Keratinocyte (primary cell): ENCODE results near the gene HOOK2. TPM values are rescaled to one million over a fixed set of nuclear protein-coding genes. Genes with fewer than 3 reads are reported as not detected.

Source experiments
- DNase-seq: peaks from one replicate; pipeline ENCODE4 v3.0.0-alpha.2; 2011; ENCODE audit warnings: low read depth, missing footprints, low spot score
- FAIRE-seq: peaks from 2 replicates; lab custom pipeline; 2011; peaks lifted over from hg19 to GRCh38; lab: Jason Lieb, UNC
- H2AFZ ChIP-seq: 2 replicates; pipeline ENCODE4 v1.6.0; 2012; ENCODE audit warnings: low read length, control low read depth, inconsistent platforms; ENCODE audit not compliant: control insufficient read depth
- H3K27ac ChIP-seq: 2 replicates; pipeline ENCODE4 v1.5.1; 2011; ENCODE audit warnings: low read length; ENCODE audit not compliant: control insufficient read depth, insufficient read depth
- H3K27me3 ChIP-seq: 3 replicates; pipeline ENCODE4 v1.6.0; 2011; ENCODE audit warnings: low read length; ENCODE audit not compliant: control insufficient read depth, insufficient read depth; ENCODE audit errors: extremely low read depth
- H3K36me3 ChIP-seq, 2 experiments: 2 replicates in 1 of 2; 3 replicates in 1 of 2; pipeline ENCODE4 v1.5.1; 2011; ENCODE audit warnings: low read length in 2 of 2, mild to moderate bottlenecking in 1 of 2; ENCODE audit not compliant: control insufficient read depth in 2 of 2, insufficient read depth in 2 of 2; ENCODE audit errors: extremely low read depth in 1 of 2
- H3K4me1 ChIP-seq: 3 replicates; pipeline ENCODE4 v1.5.1; 2011; ENCODE audit warnings: low read length; ENCODE audit not compliant: control insufficient read depth, insufficient read depth; ENCODE audit errors: extremely low read depth
- H3K4me2 ChIP-seq: 3 replicates; pipeline ENCODE4 v1.6.0; 2011; ENCODE audit warnings: low read depth, low read length; ENCODE audit not compliant: control insufficient read depth, insufficient read depth; ENCODE audit errors: extremely low read depth
- H3K4me3 ChIP-seq, 3 experiments: fragments of 200-600 bp in 1 of 3; sonication (generic) in 1 of 3; 2 replicates in 2 of 3; 3 replicates in 1 of 3; pipeline ENCODE4 v1.5.1; 2011 to 2016; ENCODE audit warnings: low read length in 3 of 3, mild to moderate bottlenecking in 3 of 3, control low read depth in 2 of 3, inconsistent platforms in 1 of 3, low read depth in 1 of 3, mixed read lengths in 1 of 3, mixed run types in 1 of 3, moderate library complexity in 1 of 3; ENCODE audit not compliant: control insufficient read depth in 2 of 3, insufficient read depth in 2 of 3; ENCODE audit errors: extremely low read depth in 1 of 3
- H3K79me2 ChIP-seq: 2 replicates; pipeline ENCODE4 v1.6.0; 2012; ENCODE audit warnings: low read length; ENCODE audit not compliant: control insufficient read depth, insufficient read depth
- H3K9ac ChIP-seq: 3 replicates; pipeline ENCODE4 v1.6.0; 2011; ENCODE audit warnings: low read length; ENCODE audit not compliant: control insufficient read depth, insufficient read depth; ENCODE audit errors: extremely low read depth
- H3K9me1 ChIP-seq: 3 replicates; pipeline ENCODE4 v1.6.0; 2011; ENCODE audit warnings: low read length; ENCODE audit not compliant: control insufficient read depth, insufficient read depth; ENCODE audit errors: extremely low read depth
- H3K9me3 ChIP-seq: 2 replicates; pipeline ENCODE4 v1.5.1; 2012; ENCODE audit warnings: low read depth, low read length; ENCODE audit not compliant: control insufficient read depth
- H4K20me1 ChIP-seq: 3 replicates; pipeline ENCODE4 v1.6.0; 2011; ENCODE audit warnings: low read length; ENCODE audit not compliant: control insufficient read depth, insufficient read depth; ENCODE audit errors: extremely low read depth
- CTCF ChIP-seq, 3 experiments: IDR thresholded peaks in 1 of 3; conservative IDR thresholded peaks in 1 of 3; optimal IDR thresholded peaks in 1 of 3; 2 replicates in 2 of 3; 3 replicates in 1 of 3; pipeline versions ENCODE3 to v1.5.1; 2011; ENCODE audit warnings: low read length in 3 of 3, mild to moderate bottlenecking in 3 of 3, moderate library complexity in 2 of 3, control low read depth in 1 of 3, inconsistent platforms in 1 of 3; ENCODE audit not compliant: insufficient read depth in 2 of 3; ENCODE audit errors: extremely low read depth in 1 of 3
- EZH2 ChIP-seq: IDR thresholded peaks from one replicate; pipeline ENCODE4 v1.6.1; 2012; ENCODE audit warnings: inconsistent platforms, mild to moderate bottlenecking, low read length, moderate library complexity
- dilution Hi-C: fragments of 300-500 bp; cut with MboI; formaldehyde crosslinking; loops from one replicate; pipeline ENCODE4 v1.7.0; 2020; ENCODE audit warnings: low sequenced_read_pairs; ENCODE audit not compliant: extremely low pct_ligation_motif_present
- polyA plus RNA-seq, 5 experiments: library from polyadenylated mRNA; depleted of rRNA in 3 of 5; stranded (reverse) in 3 of 5; stranded (forward) in 1 of 5; unstranded in 1 of 5; fragments of >200 nt; gene quantifications; 1 replicate in 1 of 5; 2 replicates in 3 of 5; 3 replicates in 1 of 5; pipeline versions ENCODE4 v1.2.1 to v1.2.3, GENCODE V29; 2011 to 2012; ENCODE audit warnings: missing spikeins in 2 of 5, low read depth in 1 of 5, low replicate concordance in 1 of 5

The HOOK2 gene
- polyA plus RNA-seq, 1 donor (not counting 4 experiments of a cell fraction or from before 2014, with no cell fraction given), result 21.9 TPM

- FAIRE-seq, result no peak
- peaks cover 69% of the 10 kb centered on the region for H3K4me1 ChIP-seq
These were observed 8.0 kb upstream of the HOOK2 start for GRCh38 chr19:12783291-12783848.

DNA sequence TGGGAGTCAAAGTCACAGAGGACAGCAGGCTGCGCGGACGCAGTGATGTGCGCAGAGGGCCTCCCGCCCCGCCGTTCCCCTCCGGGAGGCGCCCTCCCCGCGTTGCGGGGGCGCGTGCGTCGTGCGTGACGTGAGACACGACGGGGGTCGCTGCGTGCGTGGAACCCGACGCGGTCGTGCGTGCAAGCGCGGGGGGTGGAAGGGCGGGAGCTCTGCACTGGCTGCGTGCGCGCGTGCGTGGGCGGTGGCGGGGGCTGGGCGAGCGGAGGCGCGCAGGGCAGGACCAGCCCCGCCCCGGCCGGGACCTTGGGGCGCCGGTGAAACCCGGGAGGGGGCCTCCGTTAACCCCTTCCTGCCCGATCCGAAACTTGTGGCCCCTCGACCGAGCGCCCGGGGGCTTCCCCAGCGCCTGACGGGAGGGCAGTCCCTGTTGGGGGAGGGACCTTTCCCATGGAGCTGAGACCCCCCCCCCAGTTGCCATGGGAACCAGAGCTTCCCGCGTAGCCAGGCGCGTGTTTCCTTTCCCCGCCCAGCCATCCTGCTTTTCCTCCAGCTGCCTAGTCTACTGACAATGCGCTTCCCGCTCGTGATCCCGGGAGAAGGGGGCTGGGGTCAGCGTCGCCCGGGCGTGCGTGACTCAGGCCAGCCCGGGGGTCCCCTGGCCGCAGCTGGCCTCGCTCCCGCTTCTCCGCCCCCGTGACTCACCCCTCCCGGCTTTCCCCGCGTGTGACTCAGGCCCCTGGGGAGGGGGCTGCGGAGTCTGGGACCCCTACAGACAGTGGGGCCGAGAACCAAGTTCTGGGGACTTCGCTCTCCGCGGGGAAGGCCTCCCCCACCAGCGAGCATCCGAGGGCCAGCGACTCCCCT lies 7.3 kb upstream of the HOOK2 start:
- peak overlapping the region; percentile 81 for H3K27ac ChIP-seq
- dilution Hi-C loops, result no loop called here
- no peak for FAIRE-seq
- TF ChIP-seq EZH2, result no peak
- TF ChIP-seq CTCF (optimal IDR thresholded peaks at IDR 0.05 in 1 of 3, IDR thresholded peaks at IDR 0.05 in 1 of 3, conservative IDR thresholded peaks at IDR 0.05 in 1 of 3; ENCODE audit: extremely low read depth in 1 of 3, insufficient read depth in 2 of 3, low read length in 3 of 3), result peak in 1 of 3 experiments; percentile 27
- H3K27me3 ChIP-seq, result no peaks in the 10 kb centered on the region
- H4K20me1 ChIP-seq, result no peaks in the 10 kb centered on the region
- no peaks in the 10 kb centered on the region for H3K9me3 ChIP-seq
- peaks cover 70% of the 10 kb centered on the region for H3K4me1 ChIP-seq
- H3K9me1 ChIP-seq, result no peaks in the 10 kb centered on the region
- peak overlapping the region; percentile 73 for H3K9ac ChIP-seq
- H3K4me2 ChIP-seq, result peak overlapping the region; percentile 88
- DNase-seq, result no peak
- H2AFZ ChIP-seq, result peak overlapping the region; percentile 60
- no peaks in the 10 kb centered on the region for H3K36me3 ChIP-seq
- H3K4me3 ChIP-seq, result peak overlapping the region; percentile 34 to 57 (median 40)
- H3K79me2 ChIP-seq, result no peaks in the 10 kb centered on the region

More at GRCh38 chr19:12783291-12783848, 8.0 kb upstream of the HOOK2 start:
- Histone ChIP-seq H3K36me3 (no peaks in the 10 kb centered on the region), H2AFZ (no peak overlapping the region), H3K4me3 (peak overlapping the region in 2 of 3 experiments; percentile 34 to 45), H3K27ac (peak overlapping the region; percentile 81), H3K4me2 (peak overlapping the region; percentile 88), H3K9me3 (no peaks in the 10 kb centered on the region), H3K9me1 (no peaks in the 10 kb centered on the region), H4K20me1 (no peaks in the 10 kb centered on the region), H3K79me2 (no peaks in the 10 kb centered on the region), H3K9ac (peak overlapping the region; percentile 73), H3K27me3 (no peaks in the 10 kb centered on the region)
- DNase-seq, result no peak
- dilution Hi-C loops, result no loop called here
- TF ChIP-seq EZH2 (no peak), CTCF (optimal IDR thresholded peaks at IDR 0.05 in 1 of 3, IDR thresholded peaks at IDR 0.05 in 1 of 3, conservative IDR thresholded peaks at IDR 0.05 in 1 of 3; ENCODE audit: extremely low read depth in 1 of 3, insufficient read depth in 2 of 3, low read length in 3 of 3) (no peak)
